ENCODE results near the gene LURAP1L. TPM values are rescaled to one million over a fixed set of nuclear protein-coding genes. Genes with fewer than 3 reads are reported as not detected.
A peak's percentile ranks its signal among the peaks of the same experiment; 100 is the strongest.

Gene LURAP1L
- total RNA-seq, 1 donor from 2014 or later, result 30.8 TPM

DNA sequence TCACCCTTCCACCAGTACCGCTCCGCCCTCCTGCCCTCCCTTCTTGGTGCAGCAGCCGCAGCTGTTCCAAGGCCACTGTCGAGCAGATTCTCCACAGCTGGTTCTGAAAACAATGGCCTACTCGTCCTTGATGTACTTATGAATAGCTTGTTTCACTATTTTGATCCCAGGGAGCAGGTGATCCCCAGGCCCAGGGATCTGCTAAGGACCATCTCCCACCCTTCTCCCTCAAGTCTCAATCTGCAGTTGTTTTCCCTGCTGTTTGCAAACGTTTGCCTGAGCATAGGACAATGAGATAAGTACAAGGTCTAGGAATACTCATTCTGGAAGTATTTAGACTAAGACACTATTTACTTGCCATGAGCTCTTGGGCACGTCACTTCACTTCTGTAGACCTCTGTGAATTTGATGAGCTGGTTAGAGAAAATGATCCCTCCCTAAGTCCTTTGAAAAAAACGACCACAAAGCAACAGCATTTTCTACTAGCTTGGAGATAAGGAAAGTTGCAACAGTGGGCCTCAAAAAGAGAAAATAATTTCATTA is 1.8 kb downstream of the LURAP1L start:
- peak; percentile 81 for DNase-seq (ENCODE audit: low spot score)

DNA sequence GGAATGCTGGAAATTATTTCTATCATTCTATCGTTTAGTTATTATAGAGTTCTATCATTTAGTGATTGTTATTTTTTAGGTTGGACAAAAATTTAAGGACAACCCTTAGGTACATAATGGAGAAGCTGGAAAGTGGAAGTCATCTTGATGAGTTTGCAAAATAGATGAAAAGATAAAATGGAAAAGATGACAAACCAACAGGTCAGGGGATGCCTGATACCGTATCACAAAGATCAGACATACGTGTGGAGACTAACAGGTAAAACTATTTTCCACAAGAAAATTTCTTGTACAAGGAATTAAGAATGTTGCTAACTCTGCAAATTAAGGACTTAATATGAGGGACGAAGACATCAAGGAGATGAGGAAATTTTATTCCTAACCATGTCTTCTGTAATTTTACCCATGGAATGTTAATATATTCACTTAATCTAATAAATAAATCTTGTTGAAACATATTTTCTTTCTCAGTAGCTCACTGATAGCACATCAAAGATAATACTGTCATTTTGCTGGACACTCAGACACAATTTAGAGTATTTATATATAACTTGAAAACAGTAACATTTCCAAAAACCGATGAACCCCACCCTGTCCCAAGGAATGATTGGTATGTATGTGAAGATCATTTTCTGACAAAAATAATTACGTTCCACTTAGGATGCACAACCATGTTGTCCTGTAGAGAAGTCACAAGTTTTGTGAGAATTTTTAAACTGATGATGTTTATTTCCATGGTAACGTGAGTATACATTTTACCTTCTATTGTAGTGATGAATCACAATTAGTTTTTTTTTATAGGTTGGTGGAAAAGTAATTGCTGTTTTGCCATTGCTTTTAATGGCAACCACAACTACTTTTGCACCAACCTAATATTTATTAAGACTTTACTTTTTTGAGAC is 2.6 kb downstream of the LURAP1L start:
- peak; percentile 29 for DNase-seq (ENCODE audit: low spot score)

DNA sequence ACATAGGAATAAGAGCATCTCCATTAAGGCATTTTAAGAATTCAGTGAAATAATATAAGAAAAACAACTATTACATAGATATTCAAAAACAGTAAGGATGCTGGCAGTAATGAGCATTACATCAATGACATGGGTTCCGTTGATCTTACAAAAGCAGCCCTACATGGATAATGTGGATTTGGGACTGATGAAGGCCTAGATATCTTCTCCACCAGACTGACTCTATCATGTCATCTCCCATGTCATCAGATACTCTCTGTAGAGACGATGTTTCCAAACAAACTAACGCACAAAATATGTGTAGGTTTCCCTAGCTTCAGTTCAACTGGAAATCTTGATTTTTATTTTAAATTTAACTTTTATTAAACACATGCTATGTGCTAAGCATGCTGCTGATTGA is 3.6 kb downstream of the LURAP1L start:
- no peak for DNase-seq (ENCODE audit: low spot score)

DNA sequence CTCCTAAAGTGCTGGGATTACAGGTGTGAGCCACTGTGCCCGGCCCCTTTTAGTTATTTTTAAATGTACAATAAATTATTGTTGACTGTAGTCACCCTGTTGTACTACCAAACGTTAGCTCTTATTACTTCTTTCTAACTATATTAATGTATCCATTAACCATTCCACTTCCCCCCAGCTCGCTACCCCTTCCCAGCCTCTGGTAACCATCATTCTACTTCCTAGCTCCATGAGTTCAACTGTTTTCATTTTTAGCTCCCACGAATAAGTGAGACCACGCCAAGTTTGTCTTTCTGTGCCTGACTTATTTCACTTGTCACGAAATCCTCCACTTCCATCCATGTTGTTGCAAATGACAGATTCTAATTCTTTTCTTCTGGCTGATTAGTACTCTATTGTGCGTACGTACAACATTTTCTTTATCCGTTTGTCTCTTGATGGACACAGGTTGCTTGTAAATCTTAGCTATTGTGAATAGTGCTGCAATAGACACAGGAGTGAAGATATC is 6.5 kb downstream of the LURAP1L start:
- no peak for DNase-seq (ENCODE audit: low spot score)

DNA sequence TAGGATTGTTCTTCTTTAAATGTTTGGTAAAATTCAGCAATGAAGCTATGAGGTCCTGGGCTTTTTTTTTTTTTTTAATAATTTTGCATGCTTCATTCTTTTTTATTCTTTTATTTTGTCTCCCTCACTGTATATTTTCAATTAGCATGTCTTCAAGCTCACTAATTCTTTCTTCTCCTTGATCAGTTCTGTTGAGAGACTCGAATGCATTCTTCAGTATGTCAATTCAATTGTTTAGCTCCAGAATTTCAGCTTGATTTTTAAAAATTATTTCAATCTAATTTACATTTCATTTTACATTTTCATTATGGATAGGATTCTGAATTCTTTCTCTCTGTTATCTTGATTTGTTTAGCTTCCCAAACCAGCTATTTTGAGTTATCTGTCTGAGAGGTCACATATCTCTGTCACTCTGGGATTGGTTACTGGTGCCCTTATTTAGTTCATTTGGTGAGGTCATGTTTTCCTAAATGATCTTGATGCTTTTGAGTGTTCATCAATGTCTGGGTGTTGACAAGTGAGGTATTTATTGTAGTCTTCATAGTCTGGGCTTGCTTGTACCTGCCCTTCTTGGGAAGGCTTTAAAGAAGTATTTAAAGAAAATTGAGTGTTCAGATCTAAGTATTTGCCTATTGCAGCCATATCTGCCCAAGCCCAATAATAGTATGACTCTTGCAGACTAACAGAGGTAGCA is 9.1 kb downstream of the LURAP1L start:
- no peak for DNase-seq (ENCODE audit: low spot score)

DNA sequence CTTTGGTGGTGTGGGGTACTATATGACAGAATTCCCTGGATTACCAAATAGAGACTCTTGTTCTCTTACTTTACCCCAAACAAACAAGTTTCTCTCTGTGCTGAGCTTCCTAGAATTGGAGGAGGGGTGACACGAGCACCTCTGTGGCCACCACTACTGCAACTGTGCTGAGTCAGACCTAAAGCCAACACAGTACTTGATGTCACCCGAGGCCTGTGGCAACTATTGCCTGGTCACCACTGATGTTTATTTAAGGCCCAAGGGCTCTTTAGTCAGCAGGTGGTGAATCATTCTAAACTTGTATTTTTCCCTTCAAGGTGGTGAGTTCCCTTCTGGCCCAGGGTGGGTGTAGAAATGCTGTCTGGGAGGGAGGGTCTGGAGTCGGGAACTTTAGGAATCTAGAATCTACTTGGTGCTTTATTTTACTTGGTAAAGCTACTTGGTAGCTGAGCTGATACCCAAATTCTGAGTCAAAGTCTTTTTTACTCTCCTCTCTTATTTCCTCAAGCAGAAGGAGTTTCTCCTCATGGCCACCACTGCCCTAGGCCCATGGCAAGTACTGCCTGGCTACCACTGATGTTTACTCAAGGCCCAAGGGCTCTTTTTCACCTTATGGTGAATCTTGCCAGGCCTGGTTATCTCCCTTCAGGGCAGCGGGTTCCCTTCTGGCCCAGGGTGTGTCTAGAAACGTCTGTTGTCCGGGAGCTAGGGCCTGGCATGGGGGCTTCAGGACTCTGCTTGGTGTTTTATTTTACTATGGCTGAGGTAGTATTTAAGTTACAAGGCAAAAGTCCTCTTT is 9.8 kb downstream of the LURAP1L start:
- DNase-seq (ENCODE audit: low spot score), result no peak

DNA sequence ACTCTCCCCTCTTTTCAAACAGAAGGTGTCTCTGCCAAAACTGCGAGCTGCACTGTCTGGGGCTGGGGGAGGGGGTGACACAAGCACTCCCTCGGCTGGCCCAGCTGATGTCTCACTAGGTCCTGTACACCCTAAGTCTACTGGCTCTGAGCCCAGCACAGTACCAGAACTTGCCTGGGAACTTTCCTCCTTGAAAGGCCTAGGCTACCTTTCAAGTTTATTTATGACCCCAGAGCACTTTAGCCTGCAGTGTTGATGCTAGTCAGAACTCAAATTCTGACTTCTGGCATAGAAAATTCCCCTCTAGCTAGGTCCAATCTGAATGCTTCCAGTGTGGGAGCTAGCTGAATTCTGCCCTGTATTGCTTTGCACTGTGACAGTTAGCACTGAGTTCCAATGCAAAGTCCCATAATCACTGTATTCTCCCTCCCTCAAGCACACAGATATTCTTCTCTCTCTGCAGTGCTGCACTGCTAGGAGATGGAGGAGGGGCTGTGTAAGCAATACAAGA is 10.5 kb downstream of the LURAP1L start:
- DNase-seq (ENCODE audit: low spot score), result peak; percentile 70

DNA sequence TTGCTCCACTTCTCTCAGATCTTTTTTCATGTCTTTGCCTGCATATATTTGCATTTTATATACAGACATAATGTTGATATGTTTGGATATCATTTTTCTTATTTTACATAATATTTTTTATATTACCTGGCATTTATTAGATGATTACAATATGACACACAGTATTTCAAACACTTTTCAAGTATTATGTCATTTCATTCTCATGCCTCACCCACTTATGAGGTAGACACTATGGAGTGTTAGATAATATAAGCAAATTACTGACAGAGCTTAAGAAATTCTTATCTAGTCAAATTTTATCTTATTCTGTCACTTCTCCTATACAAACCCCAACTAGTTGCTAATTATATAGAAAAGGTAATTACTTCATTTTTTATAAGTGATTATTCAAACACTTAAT is 11.1 kb downstream of the LURAP1L start:
- DNase-seq (ENCODE audit: low spot score), result no peak

DNA sequence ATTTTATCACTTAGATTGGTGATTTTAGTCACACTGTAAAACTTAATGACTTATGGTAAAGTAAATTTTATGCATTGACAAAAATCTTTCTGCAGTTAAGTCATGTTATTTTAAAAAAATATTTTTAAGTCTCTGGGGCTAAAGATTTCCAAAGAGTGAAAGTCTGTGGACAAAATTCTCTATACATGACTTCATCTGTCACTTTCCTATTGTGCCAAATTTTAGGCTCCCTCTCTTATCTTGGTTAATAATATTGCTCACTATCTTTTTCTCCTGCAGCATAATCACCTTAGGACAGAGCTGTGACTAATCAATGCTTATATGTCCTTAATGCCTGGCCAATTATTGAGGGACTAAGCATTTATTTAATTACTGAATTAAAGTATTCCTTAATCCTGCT is 15.2 kb downstream of the LURAP1L start:
- no peak for DNase-seq (ENCODE audit: low spot score)

DNA sequence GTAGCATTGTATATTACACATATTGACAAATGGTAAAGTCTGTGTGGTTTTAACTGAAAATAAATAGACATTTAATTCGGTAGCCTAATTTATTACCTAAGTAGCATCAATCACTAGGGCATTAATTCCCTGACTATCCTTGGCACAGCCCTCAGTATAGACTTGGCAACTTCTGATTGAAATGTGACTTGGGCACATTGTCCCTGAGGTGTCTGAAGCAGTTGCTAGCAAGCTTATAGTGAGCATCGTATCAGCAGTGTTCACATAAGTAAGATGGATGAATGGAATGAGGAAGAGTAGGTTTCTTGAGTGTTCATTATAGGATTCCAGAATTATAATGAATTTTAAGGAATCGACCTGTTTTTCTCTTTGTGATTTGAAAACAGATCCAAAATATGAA is 16.1 kb downstream of the LURAP1L start:
- DNase-seq (ENCODE audit: low spot score), result no peak

DNA sequence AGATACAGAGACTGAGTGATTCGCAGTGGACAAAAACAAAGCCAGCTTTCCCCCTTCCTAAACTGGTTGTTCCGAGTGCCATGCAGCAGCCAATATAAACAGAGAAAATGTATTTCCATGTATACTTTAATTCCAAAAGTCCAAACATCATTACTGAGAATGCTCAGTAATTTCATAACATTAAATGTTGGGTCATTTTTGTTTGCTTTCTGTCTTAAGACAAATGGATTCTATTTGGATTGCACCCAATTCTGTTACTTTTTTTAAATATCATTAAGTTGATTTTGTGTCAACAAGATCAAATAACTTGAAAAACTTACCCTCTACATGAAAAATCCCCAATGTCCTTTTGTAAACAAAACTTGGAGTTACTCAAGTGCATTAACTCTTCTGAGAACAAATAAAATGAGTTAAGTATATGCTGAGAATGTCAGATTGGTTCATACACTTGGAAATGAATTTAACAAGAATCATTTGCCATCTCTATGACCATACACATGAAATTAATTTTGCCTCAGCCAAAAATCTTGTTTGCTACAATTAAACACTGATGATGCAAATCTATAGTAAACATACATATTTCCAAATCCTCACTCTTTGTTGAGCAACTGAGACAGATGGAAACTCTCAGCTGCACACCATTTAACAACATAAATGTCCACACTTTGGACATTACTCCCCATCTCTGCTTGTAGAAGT is 19.4 kb downstream of the LURAP1L start:
- no peak for DNase-seq (ENCODE audit: low spot score)

DNA sequence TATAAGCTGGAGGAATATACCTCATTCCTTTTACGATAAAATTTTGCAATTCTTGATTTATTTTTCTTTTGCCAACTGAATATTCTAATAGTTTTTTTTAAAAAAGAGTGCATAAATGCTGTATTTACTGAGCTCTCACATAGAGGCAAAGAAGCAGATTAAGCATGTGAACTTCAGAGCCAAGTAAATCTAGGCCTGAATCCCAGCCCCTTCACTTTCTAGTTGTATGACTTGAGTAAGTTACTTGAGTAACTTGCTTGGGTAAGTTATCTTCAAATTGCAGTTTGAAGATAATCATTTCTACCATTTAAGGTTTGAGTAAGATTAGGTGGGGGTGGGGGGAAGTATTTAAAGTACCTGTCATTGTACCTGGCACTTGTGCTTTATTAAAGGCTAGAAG is 21.8 kb downstream of the LURAP1L start:
- DNase-seq (ENCODE audit: low spot score), result no peak

DNA sequence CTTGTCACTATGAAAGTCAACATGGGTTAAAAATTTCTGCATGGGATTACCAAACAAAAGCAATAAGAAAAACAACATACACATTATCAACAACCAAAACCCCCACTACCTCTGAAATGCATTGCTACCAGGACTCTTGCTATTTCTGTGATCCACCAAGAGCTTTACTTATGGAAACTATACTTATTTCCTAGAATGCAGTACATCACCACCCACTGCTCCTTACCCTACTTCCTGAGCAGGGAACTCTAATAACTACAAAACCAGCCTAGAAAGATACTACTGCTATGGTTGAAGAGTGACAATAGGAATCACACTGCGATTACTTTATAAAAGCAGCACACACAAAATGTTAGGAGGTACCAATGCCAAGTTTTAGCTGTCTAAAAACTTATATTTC is 22.2 kb downstream of the LURAP1L start:
- DNase-seq (ENCODE audit: low spot score), result no peak

DNA sequence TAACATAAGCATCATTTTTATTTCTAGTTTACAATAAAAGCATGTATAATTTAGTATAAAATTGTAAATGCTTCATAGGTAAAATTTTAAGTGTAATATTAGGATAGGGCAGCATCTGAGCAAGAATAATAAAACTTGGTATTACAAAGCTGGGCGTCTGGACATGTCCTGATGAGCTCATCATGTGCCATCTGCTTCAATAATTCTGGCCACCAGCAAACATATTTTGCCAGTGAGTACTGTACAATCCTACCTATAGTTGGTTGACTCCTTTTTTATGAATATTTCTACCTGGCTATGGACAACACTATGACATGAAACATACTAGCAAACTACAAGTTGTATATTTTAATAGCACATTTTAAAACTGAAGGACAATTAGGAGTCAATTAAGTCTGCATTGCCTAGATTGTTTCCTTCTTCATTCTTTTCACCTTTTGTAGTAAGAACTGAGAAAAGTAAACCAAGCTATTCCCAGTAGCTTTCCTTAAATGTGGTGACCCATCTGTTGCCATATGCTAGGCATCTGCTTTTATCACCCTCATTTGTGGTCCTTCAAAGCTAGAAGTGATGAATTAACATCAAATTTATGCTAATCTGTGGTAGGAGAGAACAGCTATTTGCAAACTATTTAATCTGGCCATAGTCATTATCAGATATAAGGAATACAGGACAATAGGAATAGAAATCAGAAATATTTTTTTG is 23.4 kb downstream of the LURAP1L start:
- no peak for DNase-seq (ENCODE audit: low spot score)

DNA sequence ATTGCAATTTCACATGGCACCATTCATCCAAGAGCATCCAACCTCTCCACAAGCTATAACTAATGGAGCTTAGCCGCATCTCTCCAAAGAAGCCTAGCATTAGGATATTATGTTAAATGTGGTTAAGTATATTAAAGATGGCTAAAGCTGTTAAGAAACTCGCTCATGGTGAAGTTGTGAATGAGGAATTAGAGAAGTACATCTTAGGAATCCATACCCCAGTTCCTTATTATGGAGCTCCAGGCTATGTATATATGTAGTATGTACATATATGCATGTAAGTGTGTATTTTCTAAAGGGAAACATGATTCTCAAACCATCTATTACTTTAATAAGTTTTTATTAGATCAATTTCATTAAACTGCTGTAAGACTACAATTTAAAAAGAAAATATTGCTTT is 26.4 kb downstream of the LURAP1L start:
- DNase-seq (ENCODE audit: low spot score), result no peak

DNA sequence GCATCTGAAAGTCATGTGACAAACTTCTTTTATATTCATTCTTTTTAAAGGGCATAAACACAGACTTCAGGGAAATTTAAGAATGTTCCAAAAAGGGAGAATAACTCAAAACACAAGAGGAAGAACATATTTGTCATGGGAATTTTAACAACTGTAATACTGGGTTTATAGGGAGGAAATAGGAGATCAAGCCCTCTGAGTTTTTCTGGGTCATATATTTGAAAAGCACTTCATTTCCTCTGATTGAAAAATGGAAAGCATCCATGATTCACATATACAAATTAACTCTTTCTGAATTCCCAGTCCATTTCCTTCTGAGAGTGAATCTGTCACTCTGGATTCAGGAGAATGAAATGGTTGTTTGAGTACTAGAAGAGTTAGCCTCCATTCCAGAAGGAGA is 26.8 kb downstream of the LURAP1L start:
- DNase-seq (ENCODE audit: low spot score), result no peak

DNA sequence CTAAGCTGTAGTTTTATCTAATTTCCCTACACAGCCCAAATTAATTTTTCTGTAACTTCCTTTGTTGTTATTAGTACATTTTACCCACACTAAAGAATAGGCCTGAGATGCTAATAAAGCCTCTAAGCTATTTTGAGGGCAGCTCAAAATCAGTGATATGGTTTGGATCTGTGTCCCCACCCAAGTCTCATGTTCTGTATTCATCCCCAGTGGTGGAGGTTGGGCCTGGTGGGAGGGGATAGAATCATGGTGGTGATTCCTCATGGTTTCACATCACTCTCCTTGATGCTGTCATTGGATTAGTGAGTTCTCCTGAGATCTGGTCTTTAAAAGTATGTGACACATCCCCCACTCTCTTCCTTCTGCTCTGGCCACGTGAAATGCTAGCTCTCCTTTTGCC is 27.3 kb downstream of the LURAP1L start:
- no peak for DNase-seq (ENCODE audit: low spot score)

DNA sequence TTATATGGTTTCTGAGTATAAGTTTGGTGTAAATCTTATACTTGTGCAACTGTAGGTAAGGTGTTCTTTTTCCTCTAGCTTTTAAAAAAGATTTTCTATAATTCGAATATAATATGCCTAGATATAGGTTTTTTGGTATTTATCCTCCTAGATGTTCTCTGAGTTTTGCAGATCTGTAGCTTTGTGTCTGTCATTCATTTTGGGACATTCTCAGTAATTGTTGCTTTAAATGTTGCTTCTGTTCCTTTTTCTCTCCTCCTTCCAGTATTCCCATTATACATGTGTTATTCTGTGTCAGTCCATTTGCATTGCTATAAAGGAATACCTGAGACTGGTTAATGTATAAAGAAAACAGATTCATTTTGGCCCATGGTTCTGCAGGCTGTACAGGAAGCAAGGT is 33.7 kb downstream of the LURAP1L start:
- DNase-seq (ENCODE audit: low spot score), result no peak

DNA sequence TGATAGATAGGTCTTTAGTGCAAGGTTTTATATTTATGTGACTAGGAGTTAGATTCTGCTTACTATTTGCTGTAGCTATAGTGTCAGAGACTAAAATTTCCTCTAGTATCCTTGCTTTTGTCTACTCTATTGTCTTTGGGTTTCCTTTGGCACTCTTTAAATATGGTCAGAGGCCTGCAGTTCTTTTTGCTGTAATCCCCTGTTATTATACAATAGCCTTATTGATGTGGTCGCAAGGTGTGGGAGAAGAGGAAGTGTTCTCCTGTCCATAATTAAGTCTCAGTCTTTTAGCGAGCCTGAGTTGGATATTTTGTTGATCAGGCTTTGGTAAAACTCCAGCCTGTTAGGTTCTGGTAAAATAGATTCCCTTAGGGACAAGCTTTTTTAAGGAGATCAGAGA is 34.9 kb downstream of the LURAP1L start:
- DNase-seq (ENCODE audit: low spot score), result no peak

DNA sequence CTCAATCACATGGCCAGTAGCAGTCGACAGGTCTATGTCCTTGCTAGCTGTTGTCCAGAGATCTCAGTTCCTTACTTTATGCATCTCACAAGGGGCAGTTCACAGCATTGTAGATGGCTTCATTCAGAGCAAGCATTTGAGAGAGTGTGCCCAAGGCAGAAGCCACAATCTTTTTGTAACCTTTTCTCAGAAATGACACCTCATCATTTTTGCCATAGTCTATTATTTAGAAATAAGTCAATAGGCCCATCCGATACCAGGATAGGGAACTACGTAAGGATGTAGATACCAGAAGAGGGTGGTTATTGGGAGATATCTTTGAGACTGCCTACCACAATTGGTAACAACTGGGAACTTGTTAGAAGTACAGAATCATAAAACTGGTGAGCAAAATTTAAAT is 37.1 kb downstream of the LURAP1L start:
- DNase-seq (ENCODE audit: low spot score), result no peak
